HK-2 (cell line): ENCODE results near the gene TAB2.

Experiments
- DNase-seq: peaks from one replicate; pipeline ENCODE4 v3.0.0-alpha.2; 2018; ENCODE audit not compliant: unreplicated experiment

TAB2 gene

GRCh38 chr6:149366267-149366921 is 48.9 kb downstream of the TAB2 start:
- DNase-seq = no peak

DNA sequence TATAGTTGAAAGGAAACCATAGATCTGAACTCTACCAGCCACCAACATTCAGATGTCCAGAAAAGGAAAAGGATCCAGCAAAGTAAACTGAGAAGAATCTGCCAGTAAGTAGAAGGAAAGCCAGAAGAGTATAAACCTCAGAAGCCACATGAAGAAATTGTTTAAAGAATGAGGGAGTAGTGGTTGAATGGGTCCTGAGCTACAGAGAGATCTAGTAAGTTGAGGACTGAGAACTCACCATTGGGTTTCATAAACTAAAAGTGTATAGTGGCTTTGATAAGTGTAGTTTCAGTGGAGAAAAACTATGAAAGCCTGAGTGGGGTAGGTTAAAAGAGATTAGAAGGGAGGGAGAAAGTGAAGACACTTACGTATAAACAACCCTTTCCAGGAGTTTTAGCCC is 50.6 kb downstream of the TAB2 start:
- no peak for DNase-seq

- DNase-seq = no peak
These were observed 53.6 kb downstream of the TAB2 start for GRCh38 chr6:149371154-149371553.

GRCh38 chr6:149372062-149372461 is 54.5 kb downstream of the TAB2 start:
- no peak for DNase-seq

GRCh38 chr6:149373511-149373910 is 56.0 kb downstream of the TAB2 start:
- DNase-seq = no peak

- DNase-seq = no peak
These were observed 62.5 kb downstream of the TAB2 start for GRCh38 chr6:149379977-149380376.

GRCh38 chr6:149380523-149380922 is 63.0 kb downstream of the TAB2 start:
- DNase-seq = no peak

DNA sequence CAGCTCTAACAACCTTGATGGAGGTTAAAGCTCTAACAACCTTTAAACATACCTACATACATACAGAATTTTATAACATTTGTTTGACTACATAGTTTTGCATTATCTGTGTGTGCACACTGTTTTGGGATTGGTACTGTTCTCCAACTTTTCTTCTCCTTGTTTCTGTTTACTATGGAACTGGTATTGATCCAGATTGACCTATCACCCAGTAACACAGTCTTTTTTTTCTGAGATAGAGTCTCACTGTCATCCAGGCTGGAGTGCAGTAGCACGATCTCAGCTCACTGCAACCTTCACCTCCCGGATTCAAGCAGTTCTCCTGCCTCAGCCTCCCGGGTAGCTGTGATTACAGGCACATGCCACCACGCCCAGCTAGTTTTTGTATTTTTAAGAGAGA is 65.9 kb downstream of the TAB2 start:
- no peak for DNase-seq

- DNase-seq = no peak
These were observed 67.0 kb downstream of the TAB2 start for GRCh38 chr6:149384464-149384863.

GRCh38 chr6:149385998-149386646 is 68.6 kb downstream of the TAB2 start:
- no peak for DNase-seq

DNA sequence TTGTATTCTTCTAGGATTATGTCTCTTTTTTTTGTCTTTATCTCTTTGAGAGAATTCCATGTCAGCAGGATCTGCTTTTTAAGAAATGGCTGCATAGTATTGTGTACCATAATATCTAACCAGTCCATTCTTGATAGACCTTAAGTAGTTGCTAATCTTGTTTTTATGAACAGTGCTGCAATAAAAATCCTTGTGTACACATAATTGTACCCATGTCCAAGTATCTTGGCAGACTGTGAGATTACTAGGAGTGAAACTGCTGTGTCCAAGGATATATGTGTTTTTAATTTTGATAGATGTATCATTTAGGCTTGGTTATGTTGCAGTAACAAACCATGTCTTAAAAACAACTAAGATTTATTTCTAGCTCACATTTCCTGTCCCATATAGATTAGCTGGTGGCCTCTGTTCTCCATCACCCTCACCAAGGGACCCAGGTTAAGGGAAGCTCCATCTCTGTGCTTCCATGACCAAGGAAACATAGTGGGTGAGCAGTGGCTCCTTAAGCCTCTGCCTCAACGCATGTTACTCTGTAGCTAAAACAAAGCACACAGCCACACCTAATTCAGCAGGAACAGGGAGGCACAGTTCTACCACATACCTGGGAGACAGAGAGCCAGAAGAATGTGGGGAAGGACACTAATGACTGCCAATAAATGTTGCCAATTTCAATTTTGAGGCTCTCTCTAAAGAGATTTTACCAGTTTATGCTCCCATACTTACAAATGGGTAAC is 70.4 kb downstream of the TAB2 start:
- no peak for DNase-seq

DNA sequence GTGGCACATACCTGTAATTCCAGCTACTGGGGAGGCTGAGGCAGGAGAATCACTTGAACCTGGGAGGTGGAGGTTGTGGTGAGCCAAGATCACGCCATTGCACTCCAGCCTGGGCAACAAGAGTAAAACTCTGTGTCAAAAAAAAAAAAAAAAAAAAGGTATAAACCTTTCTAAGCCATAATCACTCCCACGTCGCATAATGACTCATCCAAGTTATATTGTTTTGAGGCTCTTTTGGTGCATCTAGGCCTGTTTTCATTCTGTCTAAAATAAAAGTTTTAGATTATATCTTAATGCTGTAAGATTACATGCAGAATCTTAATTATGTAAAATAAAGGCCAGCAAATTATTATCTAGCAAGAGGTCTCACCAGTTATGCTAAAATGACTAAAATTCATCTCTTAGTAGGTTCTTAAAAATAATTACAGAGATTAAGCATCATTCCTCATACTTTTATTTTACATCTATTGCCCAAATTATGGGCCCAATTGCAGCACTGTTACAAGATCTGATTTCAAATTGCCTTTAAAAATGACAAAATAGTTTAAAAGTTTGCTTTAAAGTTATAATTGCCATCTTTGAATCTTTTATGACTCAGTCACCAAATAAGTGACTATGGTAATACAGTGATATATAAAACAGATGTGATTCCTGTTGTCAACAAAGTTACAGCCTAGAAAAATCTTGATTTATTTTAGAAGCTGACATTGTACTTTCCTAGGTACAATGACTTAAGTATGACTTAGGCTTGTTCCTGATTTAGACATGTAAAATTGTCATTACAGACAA is 72.2 kb downstream of the TAB2 start:
- no peak for DNase-seq

- DNase-seq = no peak
These were observed 74.6 kb downstream of the TAB2 start for GRCh38 chr6:149392093-149392492.

DNA sequence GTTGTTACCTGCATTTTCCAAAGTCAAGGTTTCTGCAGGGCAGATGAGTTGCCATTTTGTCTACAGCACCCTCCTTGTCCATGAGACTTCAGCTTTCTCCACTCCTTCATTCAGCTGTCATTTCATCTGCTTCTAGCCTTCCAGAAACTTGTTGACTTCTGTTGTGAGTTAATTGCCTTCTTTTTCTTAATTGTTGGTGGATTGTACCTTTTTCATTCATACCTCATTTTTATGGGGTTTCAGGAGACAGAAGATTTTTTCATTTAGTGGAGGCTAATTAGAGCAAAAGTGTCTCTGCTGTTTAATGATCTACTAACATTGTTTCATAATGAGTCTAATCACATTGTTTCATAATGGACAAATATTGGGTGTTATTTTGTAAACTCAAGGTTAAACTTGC is 75.0 kb downstream of the TAB2 start:
- DNase-seq = no peak

- no peak for DNase-seq
These were observed 75.6 kb downstream of the TAB2 start for GRCh38 chr6:149393002-149393679.

GRCh38 chr6:149395185-149395584 is 77.7 kb downstream of the TAB2 start:
- DNase-seq = no peak

- no peak for DNase-seq
These were observed 79.9 kb downstream of the TAB2 start for GRCh38 chr6:149397384-149397783.

- no peak for DNase-seq
These were observed 82.5 kb downstream of the TAB2 start, which contains the start of gene SUMO4 for GRCh38 chr6:149400050-149400449. Gene SUMO4 (plus strand): TSS chr6:149400262. CDS start chr6:149400392, 130 bp downstream.

DNA sequence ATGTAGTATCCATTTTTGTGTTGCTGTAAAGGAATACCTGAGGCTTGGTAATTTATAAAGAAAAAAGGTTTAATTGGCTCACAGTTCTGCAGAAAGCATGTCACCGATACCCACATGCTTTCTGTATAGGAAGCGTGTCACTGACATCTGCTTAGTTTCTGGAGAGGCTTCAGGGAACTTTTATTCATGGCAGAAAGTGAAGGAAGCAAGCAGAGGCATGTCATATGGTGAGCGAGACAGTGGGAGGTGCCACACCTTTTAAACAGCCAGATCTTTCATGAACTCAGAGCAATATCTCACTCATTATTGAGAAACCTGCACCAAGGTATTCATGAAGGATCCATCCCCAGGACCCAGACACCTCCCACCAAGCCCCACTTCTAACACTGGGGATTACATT is 86.0 kb downstream of the TAB2 start:
- no peak for DNase-seq

DNA sequence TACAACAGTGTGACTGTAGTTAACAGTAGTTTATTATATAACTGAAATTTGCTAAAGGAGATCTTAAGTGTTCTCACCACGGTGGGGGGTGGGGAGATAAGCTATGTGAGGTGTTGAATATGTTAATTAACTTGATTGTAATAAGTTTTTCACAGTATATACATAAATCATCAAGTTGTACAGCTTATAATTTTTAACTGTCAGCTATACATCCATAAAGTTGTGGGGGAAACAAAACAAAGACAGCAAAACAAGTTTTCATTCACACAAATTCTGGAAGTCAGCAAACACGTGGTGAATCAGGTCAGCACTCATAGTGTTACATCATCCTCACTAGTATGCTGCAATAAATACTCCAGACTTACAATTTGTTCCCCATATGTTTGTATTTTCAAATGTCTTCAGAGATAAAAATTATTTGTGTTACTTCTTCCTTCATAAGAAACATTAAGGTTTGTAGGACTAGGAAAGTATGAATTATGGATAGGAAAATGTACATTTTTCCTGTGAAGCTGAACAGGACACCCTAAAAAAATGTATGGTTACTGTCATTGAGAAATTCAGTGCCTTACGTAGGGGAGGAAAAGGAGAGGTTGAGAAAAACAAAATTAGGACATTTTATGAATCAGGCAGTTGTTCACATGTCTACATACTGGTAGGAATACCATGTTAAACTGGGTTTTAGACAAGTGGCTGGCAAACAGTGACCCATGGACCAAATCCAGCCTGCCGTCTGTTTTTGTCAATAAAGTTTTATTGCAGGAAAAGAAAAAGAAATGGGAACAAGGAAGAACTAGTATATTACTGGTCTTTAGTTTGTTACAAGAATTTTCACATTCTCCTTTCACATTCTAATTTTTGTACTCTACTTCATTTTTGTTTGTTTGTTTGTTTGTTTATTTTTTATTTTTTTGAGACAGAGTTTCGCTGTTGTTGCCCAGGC is 88.6 kb downstream of the TAB2 start:
- no peak for DNase-seq
